ENCODE data around the gene BAHCC1.
A peak's percentile ranks its signal among the peaks of the same experiment; 100 is the strongest.

BAHCC1 gene

DNA sequence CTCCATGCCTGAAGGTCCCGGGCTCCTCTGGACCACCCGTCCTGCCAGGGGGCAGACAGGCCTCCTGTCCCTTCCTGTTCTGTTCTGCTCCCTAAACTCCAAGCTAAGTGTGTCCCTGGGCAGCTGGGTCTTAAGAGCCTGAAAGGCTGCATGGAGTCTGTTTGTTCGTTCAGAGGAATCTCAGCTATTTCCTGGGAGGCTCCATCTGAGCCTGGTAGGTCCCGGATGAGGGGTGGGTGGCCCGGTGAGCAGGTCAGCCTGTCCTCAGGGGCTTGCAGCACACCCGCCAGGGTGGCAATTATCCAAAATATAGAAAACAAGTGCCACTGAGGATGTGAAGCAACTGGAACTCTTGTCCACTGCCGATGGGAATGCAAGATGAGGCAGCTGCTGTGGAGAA lies 104.8 kb downstream of the BAHCC1 start:
- DNase-seq: no peak

DNA sequence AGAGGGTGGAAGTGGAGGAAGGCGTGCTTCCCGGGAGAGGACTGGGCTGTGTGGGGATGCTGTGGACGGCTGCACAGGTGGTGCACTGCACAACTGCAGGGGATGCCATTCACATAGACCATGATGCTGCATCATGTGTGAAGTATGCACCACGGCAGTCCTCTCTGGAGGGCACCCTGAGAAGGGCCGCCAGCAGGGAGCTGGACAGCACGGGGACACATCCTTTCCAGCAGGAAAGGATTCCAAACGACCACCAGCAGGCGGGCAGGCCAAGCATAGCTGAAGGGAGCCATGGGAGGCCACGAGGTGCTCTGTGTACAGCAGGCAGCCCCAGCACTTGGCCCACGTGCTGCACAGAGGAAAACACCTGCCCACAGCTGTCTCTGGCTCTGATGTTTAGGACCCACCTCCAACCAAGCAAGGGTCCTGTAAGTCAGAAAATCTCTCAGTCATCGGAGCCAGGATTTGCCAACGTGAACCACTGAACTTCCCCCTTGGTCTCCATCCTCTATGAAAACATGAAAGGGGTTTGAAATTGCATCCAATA lies 107.3 kb downstream of the BAHCC1 start:
- no peak for DNase-seq

DNA sequence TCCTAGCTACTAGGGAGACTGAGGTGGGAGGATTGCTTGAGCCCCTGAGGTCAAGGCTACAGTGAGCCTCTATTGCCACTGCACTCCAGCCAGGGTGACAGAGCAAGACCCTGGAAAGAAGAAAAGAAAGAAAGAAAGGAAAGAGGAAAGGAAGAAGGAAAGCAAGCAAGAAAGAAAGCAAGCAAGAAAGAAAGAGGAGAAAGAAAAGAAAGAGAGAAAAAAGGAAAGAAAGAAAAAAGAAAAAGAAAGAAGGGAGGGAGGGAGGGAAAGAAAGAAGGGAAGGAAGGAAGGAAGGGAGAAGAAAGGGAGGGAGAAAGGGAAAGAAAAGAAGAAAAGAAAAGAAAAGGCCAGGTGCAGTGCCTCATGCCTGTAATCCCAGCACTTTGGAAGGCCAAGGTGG lies 108.4 kb downstream of the BAHCC1 start:
- DNase-seq: no peak

DNA sequence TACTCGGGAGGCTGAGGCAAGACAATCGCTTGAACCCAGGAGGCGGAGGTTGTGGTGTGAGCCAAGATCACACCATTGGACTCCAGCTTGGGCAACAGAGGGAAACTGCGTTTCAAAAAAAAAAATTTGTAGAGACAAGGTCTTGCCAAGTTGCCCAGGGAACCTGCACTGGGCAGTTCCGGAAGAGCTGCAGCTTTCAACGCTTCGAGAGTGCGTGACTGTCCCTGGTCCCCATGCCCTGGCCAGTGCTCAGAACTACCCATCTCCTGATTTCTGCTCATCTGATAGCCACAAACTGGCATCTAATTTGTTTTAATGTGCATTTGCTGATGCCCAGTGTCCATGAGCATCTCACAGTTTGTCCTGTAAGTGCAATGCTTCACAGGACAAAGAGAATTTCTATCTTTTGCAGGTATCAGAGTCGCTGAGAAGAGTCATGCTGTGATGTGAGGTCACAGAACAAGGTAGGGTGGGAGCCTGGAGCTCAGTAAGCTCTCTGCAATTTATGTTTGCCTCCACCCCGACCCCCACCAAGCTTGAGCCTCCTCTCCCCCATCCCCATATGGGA lies 113.5 kb downstream of the BAHCC1 start:
- no peak for DNase-seq

GRCh38 chr17:81509207-81509971 lies 114.1 kb downstream of the BAHCC1 start:
- DNase-seq: peak; percentile 73

- DNase-seq: peak; percentile 16
Observed at GRCh38 chr17:81509972-81510784, 114.9 kb downstream of the BAHCC1 start.

DNA sequence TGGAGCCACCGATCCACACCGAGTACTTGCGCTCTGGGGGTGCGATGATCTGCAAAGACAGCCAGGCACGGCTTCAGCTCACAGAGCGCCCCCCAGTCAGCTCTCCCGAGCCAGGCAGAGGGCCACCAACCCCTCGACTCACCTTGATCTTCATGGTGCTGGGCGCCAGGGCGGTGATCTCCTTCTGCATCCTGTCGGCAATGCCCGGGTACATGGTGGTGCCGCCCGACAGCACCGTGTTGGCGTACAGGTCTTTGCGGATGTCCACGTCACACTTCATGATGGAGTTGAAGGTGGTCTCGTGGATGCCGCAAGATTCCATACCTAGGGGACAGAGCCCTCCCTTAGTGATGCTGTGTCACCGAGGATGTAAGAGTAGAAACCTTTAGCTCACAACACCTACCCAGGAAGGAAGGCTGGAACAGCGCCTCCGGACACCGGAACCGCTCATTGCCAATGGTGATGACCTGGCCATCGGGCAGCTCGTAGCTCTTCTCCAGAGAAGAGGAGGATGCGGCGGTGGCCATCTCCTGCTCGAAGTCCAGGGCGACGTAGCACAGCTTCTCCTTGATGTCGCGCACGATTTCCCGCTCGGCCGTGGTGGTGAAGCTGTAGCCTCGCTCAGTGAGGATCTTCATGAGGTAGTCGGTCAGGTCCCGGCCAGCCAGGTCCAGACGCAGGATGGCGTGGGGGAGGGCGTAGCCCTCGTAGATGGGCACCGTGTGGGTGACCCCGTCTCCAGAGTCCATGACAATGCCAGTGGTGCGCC lies 115.7 kb downstream of the BAHCC1 start:
- DNase-seq: peak; percentile 30

GRCh38 chr17:81511554-81511803 lies 116.2 kb downstream of the BAHCC1 start:
- peak; percentile 32 for DNase-seq

- DNase-seq: peak; percentile 55
Observed at GRCh38 chr17:81511804-81512561, 116.7 kb downstream of the BAHCC1 start.

- peak; percentile 95 for DNase-seq
Observed at GRCh38 chr17:81512562-81513371, 117.5 kb downstream of the BAHCC1 start, which contains the start of gene ACTG1. TSS of gene ACTG1 (minus strand) at chr17:81512799. CDS start at chr17:81512354, 445 bp downstream.

GRCh38 chr17:81513372-81513752 lies 118.1 kb downstream of the BAHCC1 start:
- DNase-seq: peak; percentile 46

- DNase-seq: peak; percentile 61
Observed at GRCh38 chr17:81513753-81514488, 118.7 kb downstream of the BAHCC1 start.

DNA sequence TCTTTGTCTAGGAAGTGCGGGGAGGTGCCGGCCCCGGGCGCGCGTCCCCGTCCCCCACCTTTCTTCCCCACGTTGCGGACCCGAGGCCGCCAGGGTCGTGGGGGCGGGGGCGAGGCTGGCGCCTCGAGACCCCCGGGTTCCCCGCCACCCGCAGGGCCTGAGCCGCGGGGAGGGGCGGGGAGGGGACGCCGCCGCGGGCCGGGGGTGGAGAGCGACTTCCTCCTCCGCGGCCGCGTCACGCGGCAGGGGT lies 119.2 kb downstream of the BAHCC1 start:
- no peak for DNase-seq

- DNase-seq: peak; percentile 78
Observed at GRCh38 chr17:81514739-81515529, 119.7 kb downstream of the BAHCC1 start.

DNA sequence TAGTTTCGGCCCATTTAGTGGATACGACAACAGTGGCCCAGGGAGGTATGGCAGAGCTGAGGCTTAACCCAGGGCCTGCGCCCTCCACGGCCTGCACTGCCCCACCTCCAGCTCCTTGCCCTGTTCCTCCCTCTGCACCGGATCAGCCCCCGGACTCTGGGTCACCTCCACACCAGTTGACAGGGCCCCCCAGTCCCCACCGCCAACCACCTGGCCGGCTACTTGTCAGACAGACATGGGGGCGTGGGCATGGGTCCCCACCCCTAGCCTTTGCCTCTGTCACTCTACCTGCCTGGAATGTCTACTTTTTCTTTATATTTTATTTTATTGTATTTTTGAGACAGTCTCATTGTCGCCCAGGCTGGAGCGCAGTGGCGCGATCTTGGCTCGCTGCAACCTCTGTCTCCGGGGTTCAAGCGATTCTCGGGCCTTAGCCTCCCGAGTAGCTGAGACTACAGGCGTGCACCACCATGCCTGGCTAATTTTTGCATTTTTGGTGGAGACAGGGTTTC lies 120.3 kb downstream of the BAHCC1 start:
- no peak for DNase-seq

Data from inflammatory macrophage treated with lipopolysaccharide for 4 hours (primary cell).